Measurements from ENCODE around the gene PRLR. TPM values are rescaled to one million over a fixed set of nuclear protein-coding genes. Genes with fewer than 3 reads are reported as not detected.

PRLR gene
- total and polyA plus RNA-seq, 4 donors, result 1.4 to 13.7 (median 3.9) TPM

GRCh38 chr5:35012796-35013195 is 217.5 kb downstream of the PRLR start:
- DNase-seq (ENCODE audit: low read depth in 4 of 6, low spot score in 6 of 6), result no peak
- no peak overlapping the region for H3K4me3 ChIP-seq (ENCODE audit: low read depth, low read length)
- no peak overlapping the region for H3K27ac ChIP-seq (ENCODE audit: low read depth, low read length)
- no peaks in the 10 kb centered on the region for H3K36me3 ChIP-seq (ENCODE audit: control insufficient read depth, insufficient read depth, low read length)
- H3K9me3 ChIP-seq (ENCODE audit: control insufficient read depth, insufficient read depth, low read length), result no peaks in the 10 kb centered on the region
- H3K4me1 ChIP-seq (ENCODE audit: control insufficient read depth, insufficient read depth, low read length), result no peaks in the 10 kb centered on the region
- WGBS (ENCODE audit: insufficient coverage), result 88% methylated on average over 1 of the region's 5 CpGs
- H3K27me3 ChIP-seq (ENCODE audit: control insufficient read depth, insufficient read depth, low read length), result no peaks in the 10 kb centered on the region

GRCh38 chr5:35012365-35012764 is 217.9 kb downstream of the PRLR start:
- no CpG with 5 or more reads among the region's 3 CpGs for WGBS (ENCODE audit: insufficient coverage)
- H3K27me3 ChIP-seq (ENCODE audit: control insufficient read depth, insufficient read depth, low read length), result no peaks in the 10 kb centered on the region
- H3K27ac ChIP-seq (ENCODE audit: low read depth, low read length), result no peak overlapping the region
- H3K4me3 ChIP-seq (ENCODE audit: low read depth, low read length), result no peak overlapping the region
- H3K4me1 ChIP-seq (ENCODE audit: control insufficient read depth, insufficient read depth, low read length), result no peaks in the 10 kb centered on the region
- no peaks in the 10 kb centered on the region for H3K36me3 ChIP-seq (ENCODE audit: control insufficient read depth, insufficient read depth, low read length)
- H3K9me3 ChIP-seq (ENCODE audit: control insufficient read depth, insufficient read depth, low read length), result no peaks in the 10 kb centered on the region
- DNase-seq (ENCODE audit: low read depth in 4 of 6, low spot score in 6 of 6), result no peak

- Histone ChIP-seq H3K4me3 (ENCODE audit: low read depth, low read length) (no peak overlapping the region), H3K4me1 (ENCODE audit: control insufficient read depth, insufficient read depth, low read length) (no peaks in the 10 kb centered on the region), H3K9me3 (ENCODE audit: control insufficient read depth, insufficient read depth, low read length) (no peaks in the 10 kb centered on the region), H3K27me3 (ENCODE audit: control insufficient read depth, insufficient read depth, low read length) (no peaks in the 10 kb centered on the region), H3K27ac (ENCODE audit: low read depth, low read length) (no peak overlapping the region), H3K36me3 (ENCODE audit: control insufficient read depth, insufficient read depth, low read length) (no peaks in the 10 kb centered on the region)
- DNase-seq (ENCODE audit: low read depth in 4 of 6, low spot score in 6 of 6), result no peak
Observed at GRCh38 chr5:35010676-35011075, 219.6 kb downstream of the PRLR start.

GRCh38 chr5:35009657-35010056 is 220.6 kb downstream of the PRLR start:
- WGBS (ENCODE audit: insufficient coverage), result no CpG with 5 or more reads among the region's 3 CpGs
- no peak for DNase-seq (ENCODE audit: low read depth in 4 of 6, low spot score in 6 of 6)

GRCh38 chr5:35009019-35009418 is 221.3 kb downstream of the PRLR start:
- Histone ChIP-seq H3K36me3 (ENCODE audit: control insufficient read depth, insufficient read depth, low read length) (no peaks in the 10 kb centered on the region), H3K9me3 (ENCODE audit: control insufficient read depth, insufficient read depth, low read length) (no peaks in the 10 kb centered on the region), H3K4me3 (ENCODE audit: low read depth, low read length) (no peak overlapping the region), H3K27me3 (ENCODE audit: control insufficient read depth, insufficient read depth, low read length) (peaks cover 2% of the 10 kb centered on the region), H3K27ac (ENCODE audit: low read depth, low read length) (no peak overlapping the region), H3K4me1 (ENCODE audit: control insufficient read depth, insufficient read depth, low read length) (no peaks in the 10 kb centered on the region)
- no peak for DNase-seq (ENCODE audit: low read depth in 4 of 6, low spot score in 6 of 6)
- 25% methylated on average over 1 of the region's 2 CpGs for WGBS (ENCODE audit: insufficient coverage)

More at GRCh38 chr5:35009657-35010056, 220.6 kb downstream of the PRLR start:
- Histone ChIP-seq H3K27ac (ENCODE audit: low read depth, low read length) (no peak overlapping the region), H3K36me3 (ENCODE audit: control insufficient read depth, insufficient read depth, low read length) (no peaks in the 10 kb centered on the region), H3K4me1 (ENCODE audit: control insufficient read depth, insufficient read depth, low read length) (no peaks in the 10 kb centered on the region), H3K9me3 (ENCODE audit: control insufficient read depth, insufficient read depth, low read length) (no peaks in the 10 kb centered on the region), H3K4me3 (ENCODE audit: low read depth, low read length) (no peak overlapping the region), H3K27me3 (ENCODE audit: control insufficient read depth, insufficient read depth, low read length) (no peaks in the 10 kb centered on the region)

GRCh38 chr5:35004771-35005170 is 225.5 kb downstream of the PRLR start:
- DNase-seq (ENCODE audit: low read depth in 4 of 6, low spot score in 6 of 6), result no peak
- Histone ChIP-seq H3K4me3 (ENCODE audit: low read depth, low read length) (no peak overlapping the region), H3K36me3 (ENCODE audit: control insufficient read depth, insufficient read depth, low read length) (no peaks in the 10 kb centered on the region), H3K4me1 (ENCODE audit: control insufficient read depth, insufficient read depth, low read length) (peaks cover 7% of the 10 kb centered on the region), H3K27ac (ENCODE audit: low read depth, low read length) (no peak overlapping the region), H3K9me3 (ENCODE audit: control insufficient read depth, insufficient read depth, low read length) (no peaks in the 10 kb centered on the region), H3K27me3 (ENCODE audit: control insufficient read depth, insufficient read depth, low read length) (peaks cover 2% of the 10 kb centered on the region)
- WGBS (ENCODE audit: insufficient coverage), result 83% methylated on average over 1 of the region's 1 CpG

GRCh38 chr5:35004200-35004599 is 226.1 kb downstream of the PRLR start:
- WGBS (ENCODE audit: insufficient coverage), result 77% methylated on average over 5 of the region's 5 CpGs
- Histone ChIP-seq H3K27ac (ENCODE audit: low read depth, low read length) (no peak overlapping the region), H3K9me3 (ENCODE audit: control insufficient read depth, insufficient read depth, low read length) (no peaks in the 10 kb centered on the region), H3K4me3 (ENCODE audit: low read depth, low read length) (no peak overlapping the region), H3K27me3 (ENCODE audit: control insufficient read depth, insufficient read depth, low read length) (peaks cover 2% of the 10 kb centered on the region), H3K4me1 (ENCODE audit: control insufficient read depth, insufficient read depth, low read length) (peaks cover 7% of the 10 kb centered on the region), H3K36me3 (ENCODE audit: control insufficient read depth, insufficient read depth, low read length) (no peaks in the 10 kb centered on the region)
- no peak for DNase-seq (ENCODE audit: low read depth in 4 of 6, low spot score in 6 of 6)

GRCh38 chr5:35003018-35003957 is 227.0 kb downstream of the PRLR start:
- no peaks in the 10 kb centered on the region for H3K9me3 ChIP-seq (ENCODE audit: control insufficient read depth, insufficient read depth, low read length)
- no peaks in the 10 kb centered on the region for H3K36me3 ChIP-seq (ENCODE audit: control insufficient read depth, insufficient read depth, low read length)
- H3K4me1 ChIP-seq (ENCODE audit: control insufficient read depth, insufficient read depth, low read length), result peaks cover 7% of the 10 kb centered on the region
- no peak overlapping the region for H3K27ac ChIP-seq (ENCODE audit: low read depth, low read length)
- DNase-seq (ENCODE audit: low read depth in 4 of 6, low spot score in 6 of 6), result peak in 5 of 6 donors; percentile 10 to 76 (median 26)
- H3K4me3 ChIP-seq (ENCODE audit: low read depth, low read length), result no peak overlapping the region
- 48% methylated on average over 12 of the region's 18 CpGs for WGBS (ENCODE audit: insufficient coverage)
- peaks cover 2% of the 10 kb centered on the region for H3K27me3 ChIP-seq (ENCODE audit: control insufficient read depth, insufficient read depth, low read length)

GRCh38 chr5:35002459-35002858 is 227.8 kb downstream of the PRLR start:
- 95% methylated on average over 4 of the region's 6 CpGs for WGBS (ENCODE audit: insufficient coverage)
- no peaks in the 10 kb centered on the region for H3K36me3 ChIP-seq (ENCODE audit: control insufficient read depth, insufficient read depth, low read length)
- no peaks in the 10 kb centered on the region for H3K9me3 ChIP-seq (ENCODE audit: control insufficient read depth, insufficient read depth, low read length)
- no peak overlapping the region for H3K27ac ChIP-seq (ENCODE audit: low read depth, low read length)
- H3K4me1 ChIP-seq (ENCODE audit: control insufficient read depth, insufficient read depth, low read length), result peaks cover 7% of the 10 kb centered on the region
- no peak for DNase-seq (ENCODE audit: low read depth in 4 of 6, low spot score in 6 of 6)
- H3K4me3 ChIP-seq (ENCODE audit: low read depth, low read length), result no peak overlapping the region
- peaks cover 2% of the 10 kb centered on the region for H3K27me3 ChIP-seq (ENCODE audit: control insufficient read depth, insufficient read depth, low read length)

- no peaks in the 10 kb centered on the region for H3K36me3 ChIP-seq (ENCODE audit: control insufficient read depth, insufficient read depth, low read length)
- WGBS (ENCODE audit: insufficient coverage), result no CpG with 5 or more reads among the region's 3 CpGs
- H3K4me3 ChIP-seq (ENCODE audit: low read depth, low read length), result no peak overlapping the region
- H3K4me1 ChIP-seq (ENCODE audit: control insufficient read depth, insufficient read depth, low read length), result peaks cover 7% of the 10 kb centered on the region
- no peak for DNase-seq (ENCODE audit: low read depth in 4 of 6, low spot score in 6 of 6)
- H3K27me3 ChIP-seq (ENCODE audit: control insufficient read depth, insufficient read depth, low read length), result peaks cover 2% of the 10 kb centered on the region
- no peak overlapping the region for H3K27ac ChIP-seq (ENCODE audit: low read depth, low read length)
- no peaks in the 10 kb centered on the region for H3K9me3 ChIP-seq (ENCODE audit: control insufficient read depth, insufficient read depth, low read length)
Observed at GRCh38 chr5:35001842-35002241, 228.4 kb downstream of the PRLR start.
